AG09309 (cell line): ENCODE results near the gene SYT6.

Experiments
- DNase-seq: peaks from one replicate; pipeline ENCODE4 v3.0.0-alpha.2; 2010; ENCODE audit warnings: low read depth
- H3K4me3 ChIP-seq: 2 replicates; pipeline ENCODE4 v1.5.1; 2011; ENCODE audit warnings: mild to moderate bottlenecking, low read depth, low read length, moderate library complexity; ENCODE audit not compliant: control insufficient read depth
- TF ChIP-seq, protein P1 (sequence below): IDR thresholded peaks from 2 replicates; pipeline ENCODE4 v1.5.1; 2011; ENCODE audit warnings: mild to moderate bottlenecking, low read depth, low read length, inconsistent platforms; ENCODE audit not compliant: insufficient read depth, control insufficient read depth; ENCODE audit errors: missing control alignments

The SYT6 gene

DNA sequence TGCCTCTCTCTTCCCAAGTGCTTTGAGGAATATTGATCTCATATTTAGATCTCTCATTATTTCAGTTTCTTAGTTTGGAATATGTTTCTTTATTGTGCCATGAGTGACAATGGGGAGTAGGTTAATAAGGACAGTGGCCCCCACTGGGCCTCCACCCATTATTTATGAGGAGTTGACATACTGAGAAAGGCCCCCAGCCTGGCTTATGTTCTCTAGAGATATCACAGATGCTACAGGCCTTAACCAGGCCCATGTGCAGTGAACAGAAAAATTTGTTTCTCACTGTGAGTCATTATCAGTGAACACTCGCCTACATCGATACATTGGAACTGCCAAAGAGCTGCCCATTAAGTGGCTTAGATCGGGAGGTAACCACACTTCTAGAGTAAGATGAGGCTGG, 35.7 kb upstream of the SYT6 start:
- no peak overlapping the region for H3K4me3 ChIP-seq
- DNase-seq, result no peak
- TF ChIP-seq, protein P1, sequence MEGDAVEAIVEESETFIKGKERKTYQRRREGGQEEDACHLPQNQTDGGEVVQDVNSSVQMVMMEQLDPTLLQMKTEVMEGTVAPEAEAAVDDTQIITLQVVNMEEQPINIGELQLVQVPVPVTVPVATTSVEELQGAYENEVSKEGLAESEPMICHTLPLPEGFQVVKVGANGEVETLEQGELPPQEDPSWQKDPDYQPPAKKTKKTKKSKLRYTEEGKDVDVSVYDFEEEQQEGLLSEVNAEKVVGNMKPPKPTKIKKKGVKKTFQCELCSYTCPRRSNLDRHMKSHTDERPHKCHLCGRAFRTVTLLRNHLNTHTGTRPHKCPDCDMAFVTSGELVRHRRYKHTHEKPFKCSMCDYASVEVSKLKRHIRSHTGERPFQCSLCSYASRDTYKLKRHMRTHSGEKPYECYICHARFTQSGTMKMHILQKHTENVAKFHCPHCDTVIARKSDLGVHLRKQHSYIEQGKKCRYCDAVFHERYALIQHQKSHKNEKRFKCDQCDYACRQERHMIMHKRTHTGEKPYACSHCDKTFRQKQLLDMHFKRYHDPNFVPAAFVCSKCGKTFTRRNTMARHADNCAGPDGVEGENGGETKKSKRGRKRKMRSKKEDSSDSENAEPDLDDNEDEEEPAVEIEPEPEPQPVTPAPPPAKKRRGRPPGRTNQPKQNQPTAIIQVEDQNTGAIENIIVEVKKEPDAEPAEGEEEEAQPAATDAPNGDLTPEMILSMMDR, result no peak

DNA sequence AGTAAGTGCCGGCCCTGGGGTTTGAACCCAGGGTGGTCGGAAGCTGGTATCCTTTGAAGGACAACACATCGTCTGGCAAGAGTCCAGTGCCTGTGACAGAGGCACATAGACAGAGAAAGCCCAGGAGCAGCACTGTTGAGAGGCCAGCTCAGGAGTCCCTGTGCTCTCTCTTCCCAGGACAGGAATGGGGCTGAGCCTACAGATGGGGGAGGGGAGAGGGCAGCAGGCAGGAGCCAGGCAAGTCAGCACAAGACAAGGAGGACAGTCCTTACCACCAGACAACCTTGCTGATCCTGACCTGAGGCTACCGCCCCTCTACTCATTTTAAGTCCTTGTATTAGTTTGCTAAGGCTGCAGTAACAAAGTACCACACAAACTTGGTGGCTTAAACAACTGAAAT, 27.7 kb upstream of the SYT6 start:
- TF ChIP-seq, protein P1, result no peak
- DNase-seq, result no peak
- no peak overlapping the region for H3K4me3 ChIP-seq

DNA sequence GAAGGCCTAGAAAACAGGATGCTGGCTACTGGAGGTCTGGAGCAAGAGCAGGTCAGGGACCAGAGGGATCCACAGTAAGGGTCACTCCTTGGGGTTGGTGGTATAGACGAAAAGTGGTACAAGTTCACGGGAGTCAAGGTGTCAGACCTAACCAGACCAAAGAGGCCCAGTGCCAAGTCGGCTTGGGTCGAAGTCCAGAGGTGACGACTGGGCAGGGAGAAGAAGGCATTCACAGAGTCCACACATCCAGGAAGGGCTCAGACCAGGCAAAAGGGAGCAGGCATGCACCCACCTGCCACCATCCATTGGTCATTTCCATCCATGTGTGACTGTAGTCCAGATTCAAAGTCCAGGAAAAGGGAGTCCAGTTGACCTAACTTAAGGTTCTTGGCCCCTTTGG, 27.1 kb upstream of the SYT6 start:
- TF ChIP-seq, protein P1, result no peak
- no peak for DNase-seq
- no peak overlapping the region for H3K4me3 ChIP-seq

DNA sequence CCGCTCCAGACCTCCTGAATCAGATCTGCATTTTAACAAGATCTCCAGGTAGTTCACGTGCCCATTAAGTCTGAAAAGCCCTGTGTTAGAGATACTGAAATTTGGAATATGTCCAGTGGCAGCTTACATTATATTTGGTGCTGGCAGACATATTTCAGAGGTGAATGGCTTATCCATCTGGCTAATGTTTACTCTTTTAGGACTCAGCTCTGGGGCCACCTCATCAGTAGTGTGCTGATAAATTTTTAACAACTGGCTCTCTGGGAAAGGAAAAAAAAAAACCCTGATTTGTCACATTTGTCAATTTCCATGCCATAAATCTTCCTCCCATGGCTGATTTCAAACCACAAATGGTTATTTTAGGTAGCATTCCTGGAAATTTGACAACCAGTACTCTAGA, 25.3 kb upstream of the SYT6 start:
- TF ChIP-seq, protein P1, result no peak
- no peak overlapping the region for H3K4me3 ChIP-seq
- no peak for DNase-seq

DNA sequence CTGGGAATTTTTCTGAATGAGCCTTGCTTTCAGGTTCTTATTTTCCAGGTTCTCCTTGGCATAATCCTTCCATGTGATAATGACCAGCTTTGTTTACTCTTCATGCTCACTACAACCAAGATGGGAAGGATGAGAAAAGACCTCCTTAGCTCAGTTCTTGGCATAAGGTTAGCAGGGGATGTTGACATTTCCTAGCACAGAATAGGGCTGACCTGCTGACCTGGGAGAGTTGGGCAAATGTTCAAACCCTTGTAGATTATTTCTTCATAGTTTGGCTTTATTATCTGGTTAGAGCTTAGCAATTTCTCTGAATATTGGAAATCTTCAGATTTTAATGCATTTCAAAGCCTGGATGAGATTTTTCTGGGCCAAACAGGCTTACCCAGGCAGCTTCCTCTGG, 23.6 kb upstream of the SYT6 start:
- DNase-seq, result no peak
- TF ChIP-seq, protein P1, result no peak
- H3K4me3 ChIP-seq, result no peak overlapping the region

DNA sequence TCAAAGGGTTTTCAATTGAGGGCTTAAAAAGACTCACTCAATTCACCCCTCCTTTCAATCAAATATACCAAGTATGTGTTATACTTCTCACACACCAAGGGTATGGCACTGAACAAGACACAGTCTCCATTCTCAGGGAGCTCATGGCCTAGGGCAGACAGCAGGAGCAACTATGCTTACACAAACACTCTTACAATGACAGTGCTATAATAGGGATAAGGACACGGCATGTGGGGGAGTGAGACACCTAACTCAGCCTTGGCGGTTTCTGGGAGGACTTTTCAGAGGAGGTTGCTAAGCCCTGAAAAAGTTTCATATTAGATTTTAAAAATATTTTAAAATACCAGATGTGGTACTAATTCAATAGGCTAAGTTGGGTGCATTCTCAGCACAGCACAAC, 22.7 kb upstream of the SYT6 start:
- TF ChIP-seq, protein P1, result no peak
- H3K4me3 ChIP-seq, result no peak overlapping the region
- DNase-seq, result no peak

DNA sequence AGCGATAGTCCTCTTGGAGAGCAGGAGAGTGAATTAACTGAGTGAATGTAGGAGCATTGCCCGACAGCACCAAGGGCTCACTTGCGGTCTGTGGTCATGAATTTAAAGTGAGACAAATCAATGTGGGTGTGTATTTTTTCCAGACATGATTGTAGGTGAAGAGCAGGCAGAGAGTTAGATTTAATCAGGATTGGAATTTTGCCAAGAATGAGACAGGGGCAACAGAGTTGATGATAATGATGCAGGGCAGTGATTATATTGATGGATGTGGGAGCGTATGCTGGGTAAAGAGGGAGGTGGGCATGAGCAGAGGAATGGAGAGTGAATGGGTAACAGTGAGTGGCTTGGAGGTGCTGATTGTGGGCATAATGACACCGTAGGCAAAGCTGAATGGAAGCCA, 20.0 kb upstream of the SYT6 start:
- H3K4me3 ChIP-seq, result no peak overlapping the region
- DNase-seq, result no peak
- TF ChIP-seq, protein P1, result no peak
